DOHH2 (cell line): Measurements from ENCODE around the gene ATP6V1G1.

Experiments
- CTCF ChIP-seq: fragments of 200-600 bp; sonication (generic); IDR thresholded peaks from one replicate; pipeline ENCODE4 v1.5.1; 2014; ENCODE audit warnings: antibody characterized with exemption, mild to moderate bottlenecking, low read depth, low read length; ENCODE audit not compliant: poor library complexity, severe bottlenecking
- EZH2phosphoT487 ChIP-seq: fragments of 200-600 bp; sonication (generic); IDR thresholded peaks from 2 replicates; pipeline ENCODE4 v1.6.1; 2017; ENCODE audit warnings: borderline replicate concordance, mild to moderate bottlenecking, antibody characterized with exemption, low read length, moderate library complexity, mixed read lengths

- TF ChIP-seq CTCF = no peak
- TF ChIP-seq EZH2phosphoT487 = no peak
These were observed 31.9 kb upstream of the ATP6V1G1 start for GRCh38 chr9:114555696-114556095.
